Tibial artery (tissue), 4 donors: ENCODE measurements around the gene CCDC83.
A peak's percentile ranks its signal among the peaks of the same experiment; 100 is the strongest.

ENCODE experiments used
- DNase-seq, 2 donors: peaks; one replicate each; pipeline ENCODE4 v3.0.0-alpha.2; 2019
- H3K27ac ChIP-seq, 2 donors: fragments of 200-600 bp; sonication (generic) in 1 of 2; 1 replicate in 1 of 2; 2 replicates in 1 of 2; pipeline ENCODE4 v1.5.1; 2018 to 2019; ENCODE audit warnings: mild to moderate bottlenecking in 1 of 2
- H3K27me3 ChIP-seq, 2 donors: fragments of 200-600 bp; sonication (generic) in 1 of 2; one replicate each; pipeline versions ENCODE4 v1.5.1 to v1.6.0; 2016 to 2019
- H3K36me3 ChIP-seq, 3 donors: fragments of 200-600 bp; sonication (generic) in 2 of 3; one replicate each; pipeline ENCODE4 v1.5.1; 2016 to 2019; ENCODE audit warnings: mild to moderate bottlenecking in 2 of 3
- H3K4me1 ChIP-seq, 4 donors: fragments of 200-600 bp; sonication (generic) in 2 of 4; 1 replicate in 3 of 4; 2 replicates in 1 of 4; pipeline ENCODE4 v1.5.1; 2016 to 2019
- H3K4me3 ChIP-seq, 2 donors: fragments of 200-600 bp; sonication (generic) in 1 of 2; 1 replicate in 1 of 2; 2 replicates in 1 of 2; pipeline ENCODE4 v1.5.1; 2018 to 2019; ENCODE audit warnings: mild to moderate bottlenecking in 2 of 2
- H3K9me3 ChIP-seq, 3 donors: fragments of 200-600 bp; sonication (generic) in 1 of 3; one replicate each; pipeline ENCODE4 v1.5.1; 2016 to 2019
- intact Hi-C: fragments of 100-400 bp; cut with DNase I; formaldehyde crosslinking; loops from one replicate; pipeline ENCODE4 v1.15.0; 2023; ENCODE audit warnings: low total_unique reads
- TF ChIP-seq, protein P1 (sequence below), 2 experiments: fragments of 200-600 bp in 1 of 2; fragments of 450-650 bp in 1 of 2; IDR thresholded peaks; one replicate each; pipeline ENCODE4 v1.5.1; 2017 to 2019; ENCODE audit warnings: antibody characterized with exemption in 2 of 2, mild to moderate bottlenecking in 1 of 2, moderate library complexity in 1 of 2

Gene CCDC83

DNA sequence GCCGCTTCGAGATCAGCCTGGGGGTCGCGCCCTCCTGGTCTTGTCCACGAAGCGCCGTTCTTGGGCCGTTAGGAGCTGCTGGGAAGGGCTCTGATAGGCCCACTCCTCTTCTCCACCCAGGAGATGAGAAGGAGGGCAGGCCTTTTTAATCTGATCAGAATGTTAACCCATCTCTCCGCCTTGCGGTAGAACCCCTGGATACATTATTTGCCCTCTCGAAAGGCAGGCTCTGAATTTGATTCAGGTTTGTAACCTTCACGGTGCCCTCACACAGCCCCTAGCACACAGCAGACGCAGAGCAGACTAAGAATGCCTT, at the start of gene CCDC83:
CCDC83 (plus strand) TSS at position 43 of the 316 bp plus-strand sequence. CDS start 9,741 bp downstream, outside the sequence.
- H3K4me3 ChIP-seq: peak within 1 kb of the TSS; percentile 54 to 57
- no peaks in the 10 kb centered on the region for H3K9me3 ChIP-seq
- no peak for DNase-seq
- peak within 1 kb of the TSS; percentile 74 to 76 for H3K27ac ChIP-seq
- TF ChIP-seq, protein P1, sequence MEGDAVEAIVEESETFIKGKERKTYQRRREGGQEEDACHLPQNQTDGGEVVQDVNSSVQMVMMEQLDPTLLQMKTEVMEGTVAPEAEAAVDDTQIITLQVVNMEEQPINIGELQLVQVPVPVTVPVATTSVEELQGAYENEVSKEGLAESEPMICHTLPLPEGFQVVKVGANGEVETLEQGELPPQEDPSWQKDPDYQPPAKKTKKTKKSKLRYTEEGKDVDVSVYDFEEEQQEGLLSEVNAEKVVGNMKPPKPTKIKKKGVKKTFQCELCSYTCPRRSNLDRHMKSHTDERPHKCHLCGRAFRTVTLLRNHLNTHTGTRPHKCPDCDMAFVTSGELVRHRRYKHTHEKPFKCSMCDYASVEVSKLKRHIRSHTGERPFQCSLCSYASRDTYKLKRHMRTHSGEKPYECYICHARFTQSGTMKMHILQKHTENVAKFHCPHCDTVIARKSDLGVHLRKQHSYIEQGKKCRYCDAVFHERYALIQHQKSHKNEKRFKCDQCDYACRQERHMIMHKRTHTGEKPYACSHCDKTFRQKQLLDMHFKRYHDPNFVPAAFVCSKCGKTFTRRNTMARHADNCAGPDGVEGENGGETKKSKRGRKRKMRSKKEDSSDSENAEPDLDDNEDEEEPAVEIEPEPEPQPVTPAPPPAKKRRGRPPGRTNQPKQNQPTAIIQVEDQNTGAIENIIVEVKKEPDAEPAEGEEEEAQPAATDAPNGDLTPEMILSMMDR (IDR thresholded peaks at IDR 0.05): no peak
- H3K4me1 ChIP-seq: peaks cover 0 to 16% (median 2%) of the 10 kb centered on the region in 4 donors
- no peaks in the 10 kb centered on the region for H3K27me3 ChIP-seq
- intact Hi-C loops: loop anchor here (10.0 kb wide), 2 partner anchors 360 to 440 kb away; no protein-coding TSS in a partner anchor
- H3K36me3 ChIP-seq: no peaks in the 10 kb centered on the region

DNA sequence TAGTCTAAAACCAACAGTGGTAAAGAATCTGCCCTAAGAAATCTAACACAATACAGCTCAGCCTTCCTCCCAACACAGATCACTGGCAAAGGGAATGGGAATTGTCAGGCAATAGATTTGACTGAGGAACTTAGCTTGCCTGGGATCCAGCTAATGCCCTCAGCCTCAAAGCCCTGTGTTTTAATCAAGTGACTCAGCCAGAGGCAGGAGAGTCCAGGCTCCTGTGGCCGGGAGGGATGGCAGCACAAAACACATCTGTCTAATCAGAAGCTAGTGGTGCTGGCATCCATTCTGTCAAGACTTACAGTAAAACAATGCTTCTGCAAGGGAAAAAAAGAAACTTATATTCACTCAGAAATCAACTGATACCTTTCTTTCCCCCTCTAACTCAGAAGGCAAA, 49.8 kb upstream of the CCDC83 start:
- Histone ChIP-seq H3K4me1 (peaks cover 0 to 37% (median 19%) of the 10 kb centered on the region in 4 donors), H3K27me3 (no peaks in the 10 kb centered on the region), H3K4me3 (no peak overlapping the region), H3K9me3 (no peaks in the 10 kb centered on the region), H3K36me3 (no peaks in the 10 kb centered on the region), H3K27ac (peak overlapping the region; percentile 23 to 79)
- intact Hi-C loops: no loop called here
- no peak for DNase-seq
- TF ChIP-seq, protein P1 (IDR thresholded peaks at IDR 0.05): no peak

DNA sequence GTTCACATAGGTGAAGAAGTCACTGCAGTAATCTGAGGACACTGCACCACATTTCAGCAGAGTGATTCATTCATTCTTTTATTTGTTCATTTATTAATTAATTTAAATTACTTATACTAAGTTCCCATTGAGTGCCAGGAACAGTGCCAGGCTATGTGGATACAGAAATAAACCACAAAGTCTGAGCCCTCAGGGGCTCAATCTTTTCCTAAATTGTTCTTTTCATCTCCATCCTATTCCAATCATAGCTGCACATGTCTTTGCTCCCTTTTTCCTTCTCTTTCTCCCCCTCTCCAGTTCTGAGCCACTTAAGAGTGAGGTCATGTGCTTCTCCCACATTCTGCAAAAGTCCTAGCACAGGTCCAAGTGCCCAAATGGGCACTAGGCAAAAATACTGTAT, 49.2 kb upstream of the CCDC83 start:
- Histone ChIP-seq H3K27me3 (no peaks in the 10 kb centered on the region), H3K9me3 (no peaks in the 10 kb centered on the region), H3K4me3 (no peak overlapping the region), H3K27ac (peak overlapping the region in 1 of 2 donors; percentile 79), H3K4me1 (peaks cover 0 to 37% (median 19%) of the 10 kb centered on the region in 4 donors), H3K36me3 (no peaks in the 10 kb centered on the region)
- intact Hi-C loops: no loop called here
- TF ChIP-seq, protein P1 (IDR thresholded peaks at IDR 0.05): no peak
- no peak for DNase-seq

DNA sequence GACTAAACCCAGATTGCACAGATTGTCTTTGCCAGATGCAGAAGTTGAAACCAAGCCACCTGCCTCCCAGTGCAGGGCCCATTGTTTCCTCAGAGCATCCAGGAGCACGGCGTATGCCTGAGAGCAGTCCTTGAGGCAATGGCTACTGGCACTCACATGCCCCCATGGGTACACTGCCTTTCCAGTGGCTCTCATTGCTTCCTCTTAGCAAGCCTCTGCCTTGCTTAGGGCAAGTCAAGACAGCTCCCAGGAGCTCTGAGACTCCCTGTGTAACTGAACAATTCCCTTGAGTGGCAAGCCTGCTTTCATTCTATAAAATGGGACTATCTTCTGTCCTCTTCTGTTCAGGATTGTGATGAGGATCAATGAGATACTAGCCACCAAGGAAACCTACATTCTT, 48.3 kb upstream of the CCDC83 start:
- Histone ChIP-seq H3K27ac (peak overlapping the region in 1 of 2 donors; percentile 79), H3K36me3 (no peaks in the 10 kb centered on the region), H3K9me3 (no peaks in the 10 kb centered on the region), H3K4me1 (peaks cover 0 to 43% (median 22%) of the 10 kb centered on the region in 4 donors), H3K4me3 (no peak overlapping the region), H3K27me3 (no peaks in the 10 kb centered on the region)
- DNase-seq: no peak
- TF ChIP-seq, protein P1 (IDR thresholded peaks at IDR 0.05): no peak
- intact Hi-C loops: no loop called here

DNA sequence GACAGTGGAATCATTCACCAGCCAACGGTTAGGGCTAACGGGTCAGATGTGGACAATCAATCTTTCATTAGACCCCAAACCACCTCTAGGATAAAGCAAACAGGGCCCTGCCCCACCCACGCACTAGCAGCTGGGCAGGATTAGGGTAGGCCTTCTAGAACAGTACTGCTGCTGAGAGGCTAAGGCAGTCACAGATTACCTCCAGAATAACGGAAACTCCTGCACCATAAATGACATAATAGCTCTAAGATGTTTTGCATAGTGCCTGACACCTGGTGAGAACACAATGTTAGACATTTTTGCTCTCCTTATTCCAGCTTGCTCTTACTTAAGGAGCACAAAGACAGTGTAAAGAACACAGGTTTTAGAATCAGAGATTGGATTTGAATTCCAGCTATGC, 46.0 kb upstream of the CCDC83 start:
- TF ChIP-seq, protein P1 (IDR thresholded peaks at IDR 0.05): no peak
- Histone ChIP-seq H3K4me3 (peak overlapping the region; percentile 67 to 72), H3K9me3 (no peaks in the 10 kb centered on the region), H3K4me1 (peaks cover 0 to 43% (median 22%) of the 10 kb centered on the region in 4 donors), H3K27me3 (no peaks in the 10 kb centered on the region), H3K27ac (peak overlapping the region; percentile 74 to 79), H3K36me3 (no peaks in the 10 kb centered on the region)
- intact Hi-C loops: no loop called here
- DNase-seq: no peak

DNA sequence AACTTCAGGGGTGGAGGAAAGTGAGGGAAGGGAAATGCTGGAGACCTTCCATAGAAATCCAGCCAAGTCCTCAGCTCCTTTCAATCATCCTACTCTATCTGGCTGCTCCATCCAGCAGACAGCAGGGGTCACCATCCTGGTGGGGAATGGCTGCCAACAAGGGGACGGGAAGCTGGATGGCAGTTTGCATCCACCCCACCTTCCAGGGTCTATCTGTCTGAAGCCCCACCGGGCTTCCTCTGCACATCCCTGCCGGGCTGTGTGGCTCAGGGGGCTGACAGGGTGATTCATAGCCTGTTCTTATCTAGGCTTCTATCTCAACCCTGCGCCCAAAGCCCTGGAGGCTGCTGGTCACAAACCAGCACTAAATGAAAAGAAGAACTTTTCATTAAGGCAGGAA, 45.3 kb upstream of the CCDC83 start:
- H3K27ac ChIP-seq: peak overlapping the region; percentile 74 to 79

More for the DNA sequence above, 45.3 kb upstream of the CCDC83 start:
- Histone ChIP-seq H3K4me3 (peak overlapping the region; percentile 67 to 72), H3K27me3 (no peaks in the 10 kb centered on the region), H3K9me3 (no peaks in the 10 kb centered on the region), H3K36me3 (no peaks in the 10 kb centered on the region), H3K4me1 (peaks cover 0 to 42% (median 22%) of the 10 kb centered on the region in 4 donors)
- peak in 1 of 2 donors; percentile 69 for DNase-seq
- intact Hi-C loops: loop anchor here (5.0 kb wide), 1 partner anchor 118 kb away; no protein-coding TSS in a partner anchor
- TF ChIP-seq, protein P1 (IDR thresholded peaks at IDR 0.05): no peak
